ENCODE measurements around the gene FKBP10. TPM values are rescaled to one million over a fixed set of nuclear protein-coding genes. Genes with fewer than 3 reads are reported as not detected.

The FKBP10 gene
- total and polyA plus RNA-seq, 9 of the 15 experiments (the other 6 are each of a cell fraction or from before 2014, with no cell fraction given): 0.03 to 3.0 (median 1.4) TPM; not detected in 1

GRCh38 chr17:41785091-41785858, 27.5 kb upstream of the FKBP10 start (continued):
- TF ChIP-seq MAFG (tag; conservative IDR thresholded peaks at IDR 0.05): no peak
- TF ChIP-seq KDM1A (IDR thresholded peaks at IDR 0.05): no peak
- no peak for TF ChIP-seq NFATC3 (IDR thresholded peaks at IDR 0.05)
- no peak for TF ChIP-seq KLF6 (CRISPR knock-in tag; IDR thresholded peaks at IDR 0.05; ENCODE audit: borderline replicate concordance)
- no peak for TF ChIP-seq OTX1 (CRISPR knock-in tag; IDR thresholded peaks at IDR 0.05)
- TF ChIP-seq ID3 (CRISPR knock-in tag; IDR thresholded peaks at IDR 0.05): no peak
- TF ChIP-seq ID3 (tag; IDR thresholded peaks at IDR 0.05): no peak
- TF ChIP-seq ZBTB7A (IDR thresholded peaks at IDR 0.05; ENCODE audit: borderline replicate concordance, control insufficient read depth, low read depth, low read length): peak; percentile 81
- peak; percentile 42; the same call in 1 of the 2 replicates for TF ChIP-seq EGR1 (conservative IDR thresholded peaks at IDR 0.05)
- TF ChIP-seq SP2 (IDR thresholded peaks at IDR 0.05; ENCODE audit: extremely low read depth, low read depth, low read length, poor library complexity, severe bottlenecking): no peak
- TF ChIP-seq RAD21 (CRISPR knock-in tag; conservative IDR thresholded peaks at IDR 0.05 in 1 of 2, IDR thresholded peaks at IDR 0.05 in 1 of 2): no peak
- no peak for TF ChIP-seq ETV5 (CRISPR knock-in tag; IDR thresholded peaks at IDR 0.05; ENCODE audit: low read depth)
- TF ChIP-seq CC2D1A (IDR thresholded peaks at IDR 0.05): 0 out of 2 replicates have a peak, but pooled peaks have one; percentile 30
- TF ChIP-seq SNRNP70 (optimal IDR thresholded peaks at IDR 0.05; ENCODE audit: low read depth, low read length): no peak
- 0 out of 2 replicates have a peak, but pooled peaks have one; percentile 52 for TF ChIP-seq POLR2AphosphoS5 (IDR thresholded peaks at IDR 0.05; ENCODE audit: control insufficient read depth, insufficient read depth, low read depth, low read length)
- no peak for TF ChIP-seq HBP1 (CRISPR knock-in tag; IDR thresholded peaks at IDR 0.05)
- peak in 1 of 2 experiments; percentile 79; a peak in 2 of 4 replicates for TF ChIP-seq TEAD1 (CRISPR knock-in tag; IDR thresholded peaks at IDR 0.05)
- TF ChIP-seq PTTG1 (tag; IDR thresholded peaks at IDR 0.05; ENCODE audit: low read depth): no peak
- no peak for TF ChIP-seq SAFB2 (IDR thresholded peaks at IDR 0.05; ENCODE audit: borderline replicate concordance, low read depth, low read length, severe bottlenecking)
- TF ChIP-seq ZNF398 (CRISPR knock-in tag; IDR thresholded peaks at IDR 0.05): no peak
- TF ChIP-seq SIN3A (IDR thresholded peaks at IDR 0.05; ENCODE audit: borderline replicate concordance in 2 of 2, control insufficient read depth in 1 of 2, low read depth in 2 of 2, low read length in 2 of 2): peak; percentile 13 to 16; a peak in 2 of 4 replicates
- TF ChIP-seq FOXP1 (CRISPR knock-in tag; IDR thresholded peaks at IDR 0.05): no peak
- TF ChIP-seq ZNF655 (CRISPR knock-in tag; IDR thresholded peaks at IDR 0.05): no peak

Data from K562 (cell line).